ENCODE results near the gene COPG1.

DNA sequence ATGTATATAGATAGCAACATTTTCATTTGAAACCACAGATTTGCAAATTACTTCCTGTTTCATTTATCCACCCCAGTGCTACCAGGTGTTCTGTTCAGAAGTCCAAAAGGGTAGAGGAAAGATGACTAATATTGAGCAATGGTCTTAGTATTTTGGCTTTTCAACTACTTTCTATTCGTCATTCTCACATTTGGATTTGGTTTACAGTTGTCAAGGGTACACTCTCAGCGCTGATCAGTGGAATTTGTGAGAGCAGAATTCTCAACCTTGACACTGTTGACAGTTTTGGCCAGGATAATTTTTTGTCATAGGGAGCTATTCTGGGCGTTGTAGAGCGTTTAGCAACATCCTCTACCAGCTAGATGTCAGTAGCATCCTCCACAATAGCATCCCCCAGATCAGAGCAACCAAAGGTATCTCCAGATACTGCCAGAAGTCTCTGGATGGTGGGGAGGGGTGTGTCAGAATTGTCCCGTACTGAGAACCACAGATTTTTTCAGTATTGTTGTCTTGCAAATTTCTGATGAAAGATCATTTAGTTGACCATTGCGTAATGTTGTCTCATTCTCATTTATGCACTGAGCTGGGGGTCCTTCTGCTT is 33.4 kb downstream of the COPG1 start:
- TF ChIP-seq, protein P1, sequence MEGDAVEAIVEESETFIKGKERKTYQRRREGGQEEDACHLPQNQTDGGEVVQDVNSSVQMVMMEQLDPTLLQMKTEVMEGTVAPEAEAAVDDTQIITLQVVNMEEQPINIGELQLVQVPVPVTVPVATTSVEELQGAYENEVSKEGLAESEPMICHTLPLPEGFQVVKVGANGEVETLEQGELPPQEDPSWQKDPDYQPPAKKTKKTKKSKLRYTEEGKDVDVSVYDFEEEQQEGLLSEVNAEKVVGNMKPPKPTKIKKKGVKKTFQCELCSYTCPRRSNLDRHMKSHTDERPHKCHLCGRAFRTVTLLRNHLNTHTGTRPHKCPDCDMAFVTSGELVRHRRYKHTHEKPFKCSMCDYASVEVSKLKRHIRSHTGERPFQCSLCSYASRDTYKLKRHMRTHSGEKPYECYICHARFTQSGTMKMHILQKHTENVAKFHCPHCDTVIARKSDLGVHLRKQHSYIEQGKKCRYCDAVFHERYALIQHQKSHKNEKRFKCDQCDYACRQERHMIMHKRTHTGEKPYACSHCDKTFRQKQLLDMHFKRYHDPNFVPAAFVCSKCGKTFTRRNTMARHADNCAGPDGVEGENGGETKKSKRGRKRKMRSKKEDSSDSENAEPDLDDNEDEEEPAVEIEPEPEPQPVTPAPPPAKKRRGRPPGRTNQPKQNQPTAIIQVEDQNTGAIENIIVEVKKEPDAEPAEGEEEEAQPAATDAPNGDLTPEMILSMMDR (IDR thresholded peaks at IDR 0.05) = no peak
- no peak for TF ChIP-seq POLR2A (IDR thresholded peaks at IDR 0.05)
